SK-N-SH (cell line): ENCODE measurements around the gene NR3C1. TPM values are rescaled to one million over a fixed set of nuclear protein-coding genes. Genes with fewer than 3 reads are reported as not detected.

Experiments
- CTCF ChIA-PET: fragments of 300-600, 350-600 bp; formaldehyde crosslinking; extraction: SDS; loops from one replicate; lab custom pipeline; 2021; lab: Yijun Ruan, JAX
- POLR2A ChIA-PET: fragments of 350-600 bp; sonication (Branson Sonifier 250); formaldehyde crosslinking; extraction: SDS; loops from one replicate; lab custom pipeline; 2020; ENCODE audit warnings: antibody characterized with exemption, inconsistent platforms; lab: Yijun Ruan, JAX
- DNase-seq: peaks from one replicate; pipeline ENCODE4 v3.0.0; 2012
- H2AFZ ChIP-seq: fragments of 200-600 bp; sonication (generic); 2 replicates; pipeline ENCODE4 v1.8.1; 2016; ENCODE audit warnings: antibody characterized with exemption, mild to moderate bottlenecking, low read depth
- H3F3A ChIP-seq: fragments of 200-600 bp; sonication (generic); replicated peaks from 2 replicates; pipeline ENCODE3; 2016; ENCODE audit warnings: antibody characterized with exemption, mild to moderate bottlenecking; ENCODE audit not compliant: insufficient read depth
- H3K27ac ChIP-seq, 2 experiments: fragments of 200-500 bp in 1 of 2; fragments of 200-600 bp in 1 of 2; sonication (Bioruptor generic) in 1 of 2; sonication (generic), shearing (Covaris generic) in 1 of 2; 2 replicates each; pipeline versions ENCODE4 v1.5.1 to v1.6.1; 2014 to 2016; ENCODE audit warnings: low read depth in 2 of 2, inconsistent platforms in 1 of 2, low read length in 1 of 2, mild to moderate bottlenecking in 1 of 2, mixed read lengths in 1 of 2
- H3K27me3 ChIP-seq: fragments of 200-600 bp; sonication (generic), shearing (Covaris generic); 2 replicates; pipeline ENCODE4 v1.6.1; 2016; ENCODE audit warnings: mixed run types; ENCODE audit not compliant: insufficient read depth
- H3K36me3 ChIP-seq, 2 experiments: fragments of 200-500 bp in 1 of 2; fragments of 200-600 bp in 1 of 2; sonication (Bioruptor generic) in 1 of 2; sonication (generic) in 1 of 2; replicated peaks in 1 of 2; 2 replicates each; pipeline versions ENCODE3 to v1.5.1; 2014 to 2016; ENCODE audit warnings: low read length in 1 of 2, mild to moderate bottlenecking in 1 of 2; ENCODE audit not compliant: insufficient read depth in 2 of 2, control insufficient read depth in 1 of 2
- H3K4me1 ChIP-seq, 2 experiments: fragments of 200-500 bp in 1 of 2; fragments of 200-600 bp in 1 of 2; sonication (Bioruptor generic) in 1 of 2; sonication (generic), shearing (Covaris generic) in 1 of 2; 2 replicates each; pipeline versions ENCODE4 v1.5.1 to v1.6.1; 2014 to 2016; ENCODE audit warnings: low read depth in 1 of 2, low read length in 1 of 2, mixed run types in 1 of 2; ENCODE audit not compliant: insufficient read depth in 2 of 2, control insufficient read depth in 1 of 2
- H3K4me2 ChIP-seq: fragments of 200-600 bp; sonication (generic), shearing (Covaris generic); 2 replicates; pipeline ENCODE4 v1.6.1; 2017; ENCODE audit warnings: mixed run types
- H3K4me3 ChIP-seq, 2 experiments: fragments of 200-500 bp in 1 of 2; fragments of 200-600 bp in 1 of 2; sonication (Bioruptor generic) in 1 of 2; sonication (generic), shearing (Covaris generic) in 1 of 2; 2 replicates each; pipeline versions ENCODE4 v1.5.1 to v1.8.1; 2014 to 2016; ENCODE audit warnings: low read depth in 2 of 2, inconsistent platforms in 1 of 2, low read length in 1 of 2, mild to moderate bottlenecking in 1 of 2, mixed read lengths in 1 of 2, moderate library complexity in 1 of 2
- H3K79me2 ChIP-seq: fragments of 200-600 bp; sonication (generic); 2 replicates; pipeline ENCODE4 v1.8.1; 2017; ENCODE audit warnings: mild to moderate bottlenecking; ENCODE audit not compliant: insufficient read depth
- H3K9ac ChIP-seq: fragments of 200-600 bp; sonication (generic); 2 replicates; pipeline ENCODE4 v1.6.1; 2017; ENCODE audit warnings: mixed run types
- H3K9me2 ChIP-seq: fragments of 200-600 bp; sonication (generic); 2 replicates; pipeline ENCODE4 v1.6.1; 2017; ENCODE audit warnings: mixed run types
- H3K9me3 ChIP-seq: fragments of 200-600 bp; sonication (generic); 2 replicates; pipeline ENCODE4 v1.6.1; 2017; ENCODE audit warnings: mixed run types, mild to moderate bottlenecking, moderate library complexity
- H4K20me1 ChIP-seq: fragments of 200-600 bp; sonication (generic); 2 replicates; pipeline ENCODE4 v1.6.1; 2017; ENCODE audit warnings: mild to moderate bottlenecking, mixed run types; ENCODE audit not compliant: insufficient read depth
- ELF1 ChIP-seq: IDR thresholded peaks from 2 replicates; pipeline ENCODE4 v1.4.0; 2012
- EZH2phosphoT487 ChIP-seq: fragments of 200-600 bp; sonication (generic); IDR thresholded peaks from 2 replicates; pipeline ENCODE4 v1.6.1; 2017; ENCODE audit warnings: low read depth, mixed run types, mild to moderate bottlenecking, antibody characterized with exemption, moderate library complexity, borderline replicate concordance
- FOXM1 ChIP-seq: IDR thresholded peaks from 2 replicates; pipeline ENCODE4 v1.4.0; 2012; ENCODE audit warnings: low read depth, mild to moderate bottlenecking
- GABPA ChIP-seq: IDR thresholded peaks from 2 replicates; pipeline ENCODE4 v1.4.0; 2012; ENCODE audit warnings: low read depth, mild to moderate bottlenecking
- JUND ChIP-seq: IDR thresholded peaks from 2 replicates; pipeline ENCODE4 v1.4.0; 2012
- RCOR1 ChIP-seq: fragments of 150-350 bp; IDR thresholded peaks from 2 replicates; pipeline ENCODE4 v1.6.1; 2017; ENCODE audit warnings: antibody characterized with exemption, low read length
- TAF1 ChIP-seq: IDR thresholded peaks from 2 replicates; pipeline ENCODE4 v1.6.1; 2012; ENCODE audit warnings: low read depth, mild to moderate bottlenecking, low read length, moderate library complexity, borderline replicate concordance
- TEAD4 ChIP-seq: IDR thresholded peaks from 2 replicates; pipeline ENCODE4 v1.4.0; 2012; ENCODE audit warnings: mild to moderate bottlenecking, borderline replicate concordance; ENCODE audit not compliant: insufficient read depth
- YY1 ChIP-seq: IDR thresholded peaks from 2 replicates; pipeline ENCODE4 v1.4.0; 2012; ENCODE audit warnings: low read depth, mild to moderate bottlenecking
- ZBTB33 ChIP-seq: IDR thresholded peaks from 2 replicates; pipeline ENCODE4 v1.4.0; 2012; ENCODE audit warnings: low read depth, borderline replicate concordance
- WGBS: methylation state at CpG from one replicate; pipeline ENCODE4 v1.1.6; 2017; ENCODE audit warnings: low lambda C conversion rate; 5-methylcytosine and 5-hydroxymethylcytosine counted together
- polyA plus RNA-seq, 3 experiments: library from polyadenylated mRNA; depleted of rRNA; stranded (reverse); fragments of >200 nt; gene quantifications; 2 replicates each; pipeline ENCODE4 v1.2.3, GENCODE V29; 2012
- TF ChIP-seq, protein P1 (sequence below): IDR thresholded peaks from 2 replicates; pipeline ENCODE4; 2012
- TF ChIP-seq, protein P2 (sequence below): fragments of 200-600 bp; sonication (generic); IDR thresholded peaks from 2 replicates; pipeline ENCODE4 v1.6.1; 2017; ENCODE audit warnings: antibody characterized with exemption, mild to moderate bottlenecking, moderate library complexity

The NR3C1 gene
- polyA plus RNA-seq, 1 of the 3 experiments (the other 2 are of a cell fraction), result 7.1 TPM

GRCh38 chr5:143376911-143377813, 26.3 kb downstream of the NR3C1 start (continued):
- TF ChIP-seq, protein P1, sequence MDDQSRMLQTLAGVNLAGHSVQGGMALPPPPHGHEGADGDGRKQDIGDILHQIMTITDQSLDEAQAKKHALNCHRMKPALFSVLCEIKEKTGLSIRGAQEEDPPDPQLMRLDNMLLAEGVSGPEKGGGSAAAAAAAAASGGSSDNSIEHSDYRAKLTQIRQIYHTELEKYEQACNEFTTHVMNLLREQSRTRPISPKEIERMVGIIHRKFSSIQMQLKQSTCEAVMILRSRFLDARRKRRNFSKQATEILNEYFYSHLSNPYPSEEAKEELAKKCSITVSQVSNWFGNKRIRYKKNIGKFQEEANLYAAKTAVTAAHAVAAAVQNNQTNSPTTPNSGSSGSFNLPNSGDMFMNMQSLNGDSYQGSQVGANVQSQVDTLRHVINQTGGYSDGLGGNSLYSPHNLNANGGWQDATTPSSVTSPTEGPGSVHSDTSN, result peak; percentile 31; the same call in 1 of the 2 replicates
- TF ChIP-seq RCOR1, result no peak
- TF ChIP-seq FOXM1, result no peak
- TF ChIP-seq EZH2phosphoT487, result no peak
- TF ChIP-seq GABPA, result no peak
- TF ChIP-seq TEAD4, result peak; percentile 62
- TF ChIP-seq, protein P2, sequence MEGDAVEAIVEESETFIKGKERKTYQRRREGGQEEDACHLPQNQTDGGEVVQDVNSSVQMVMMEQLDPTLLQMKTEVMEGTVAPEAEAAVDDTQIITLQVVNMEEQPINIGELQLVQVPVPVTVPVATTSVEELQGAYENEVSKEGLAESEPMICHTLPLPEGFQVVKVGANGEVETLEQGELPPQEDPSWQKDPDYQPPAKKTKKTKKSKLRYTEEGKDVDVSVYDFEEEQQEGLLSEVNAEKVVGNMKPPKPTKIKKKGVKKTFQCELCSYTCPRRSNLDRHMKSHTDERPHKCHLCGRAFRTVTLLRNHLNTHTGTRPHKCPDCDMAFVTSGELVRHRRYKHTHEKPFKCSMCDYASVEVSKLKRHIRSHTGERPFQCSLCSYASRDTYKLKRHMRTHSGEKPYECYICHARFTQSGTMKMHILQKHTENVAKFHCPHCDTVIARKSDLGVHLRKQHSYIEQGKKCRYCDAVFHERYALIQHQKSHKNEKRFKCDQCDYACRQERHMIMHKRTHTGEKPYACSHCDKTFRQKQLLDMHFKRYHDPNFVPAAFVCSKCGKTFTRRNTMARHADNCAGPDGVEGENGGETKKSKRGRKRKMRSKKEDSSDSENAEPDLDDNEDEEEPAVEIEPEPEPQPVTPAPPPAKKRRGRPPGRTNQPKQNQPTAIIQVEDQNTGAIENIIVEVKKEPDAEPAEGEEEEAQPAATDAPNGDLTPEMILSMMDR, result no peak
- TF ChIP-seq JUND, result peak; percentile 58
- no peak for TF ChIP-seq ZBTB33

GRCh38 chr5:143376195-143376779, 27.2 kb downstream of the NR3C1 start:
- CTCF ChIA-PET, result interaction anchor here (0.9 to 1.5 kb wide), 2 partner anchors 11 to 27 kb away, joined by 3 to 4 read pairs; no protein-coding TSS in a partner anchor
- peaks cover 21% of the 10 kb centered on the region for H3F3A ChIP-seq
- no peaks in the 10 kb centered on the region for H3K27me3 ChIP-seq
- no peak for TF ChIP-seq ELF1
- no peak for TF ChIP-seq RCOR1
- no peak for TF ChIP-seq EZH2phosphoT487
- TF ChIP-seq TAF1, result 0 out of 2 replicates have a peak, but pooled peaks have one; percentile 5
- no peak for TF ChIP-seq YY1
- DNase-seq, result no peak
- H3K4me1 ChIP-seq, result peaks cover 6 to 8% of the 10 kb centered on the region in 2 experiments; a peak in 3 of 4 replicates
- no peak overlapping the region; a peak in 1 of 4 replicates for H3K4me3 ChIP-seq
- peaks cover 0 to 13% of the 10 kb centered on the region in 2 experiments for H3K36me3 ChIP-seq
- no peak overlapping the region for H2AFZ ChIP-seq
- POLR2A ChIA-PET, result no interaction called here
- peaks cover 94% of the 10 kb centered on the region for H3K79me2 ChIP-seq
- H4K20me1 ChIP-seq, result peaks cover 4% of the 10 kb centered on the region; the same call in 1 of the 2 replicates
- peak overlapping the region; percentile 34 to 68; a peak in 3 of 4 replicates for H3K27ac ChIP-seq
- H3K9me3 ChIP-seq, result no peaks in the 10 kb centered on the region
- 94% methylated on average over 3 of the region's 3 CpGs for WGBS
- peak overlapping the region; percentile 10; the same call in 1 of the 2 replicates for H3K9ac ChIP-seq
- no peaks in the 10 kb centered on the region for H3K9me2 ChIP-seq
- H3K4me2 ChIP-seq, result peak overlapping the region; percentile 47
